GM12878 (cell line): Measurements from ENCODE around the gene YAE1. TPM values are rescaled to one million over a fixed set of nuclear protein-coding genes. Genes with fewer than 3 reads are reported as not detected.
A peak's percentile ranks its signal among the peaks of the same experiment; 100 is the strongest.

Experiments used
- ATAC-seq: fragments of 200-7000 bp; cut with Tn5 transposase; 3 replicates; pipeline ENCODE4 v1.9.1; 2020; ENCODE audit warnings: mild to moderate bottlenecking, moderate library complexity
- BruUV-seq: library from RNA; stranded (reverse); fragments of 400-500 nt; replicated peaks from 2 replicates; lab custom pipeline; 2021; lab: Mats Ljungman, UMichigan
- CTCF ChIA-PET: fragments of 300-600 bp; sonication (Branson Sonifier 250); formaldehyde crosslinking; extraction: SDS; loops from one replicate; lab custom pipeline; 2021; ENCODE audit warnings: inconsistent platforms; lab: Yijun Ruan, JAX
- POLR2A ChIA-PET: fragments of 350-600 bp; formaldehyde crosslinking; extraction: SDS; loops from one replicate; lab custom pipeline; 2021; ENCODE audit warnings: inconsistent platforms; lab: Charles Lee
- RAD21 ChIA-PET: fragments of 300-600 bp; sonication (Branson Sonifier 250); formaldehyde crosslinking; loops from one replicate; lab custom pipeline; 2023; ENCODE audit warnings: antibody characterized with exemption; ENCODE audit not compliant: unreplicated experiment; lab: Charles Lee
- SMC1A ChIA-PET: fragments of 300-600 bp; sonication (Branson Sonifier 250); formaldehyde crosslinking; loops from one replicate; lab custom pipeline; 2023; ENCODE audit not compliant: unreplicated experiment, uncharacterized antibody; lab: Charles Lee
- DNase-seq: peaks from one replicate; pipeline ENCODE4 v3.0.0-alpha.2; 2011; ENCODE audit warnings: low read depth, low spot score
- FAIRE-seq: peaks from 3 replicates; lab custom pipeline; 2011; peaks lifted over from hg19 to GRCh38; lab: Jason Lieb, UNC
- H2AFZ ChIP-seq: 2 replicates; pipeline ENCODE4 v1.6.0; 2011; ENCODE audit warnings: low read depth, low read length, control low read depth; ENCODE audit not compliant: control insufficient read depth
- H3K27ac ChIP-seq: 2 replicates; pipeline ENCODE4 v1.5.1; 2011; ENCODE audit warnings: control low read depth; ENCODE audit not compliant: control insufficient read depth, insufficient read depth
- H3K27me3 ChIP-seq, 2 experiments: replicated peaks in 1 of 2; 2 replicates each; pipeline versions ENCODE4 v1.6.0 to v1.6.1; 2011; ENCODE audit warnings: low read length in 1 of 2; ENCODE audit not compliant: control insufficient read depth in 2 of 2, insufficient read depth in 2 of 2
- H3K36me3 ChIP-seq, 2 experiments: 2 replicates each; pipeline ENCODE4 v1.5.1; 2011; ENCODE audit warnings: low read length in 1 of 2; ENCODE audit not compliant: control insufficient read depth in 2 of 2, insufficient read depth in 2 of 2
- H3K4me1 ChIP-seq: 2 replicates; pipeline ENCODE4 v1.6.1; 2011; ENCODE audit warnings: mild to moderate bottlenecking, low read length, moderate library complexity, mixed read lengths; ENCODE audit not compliant: control insufficient read depth, insufficient read depth
- H3K4me2 ChIP-seq: 2 replicates; pipeline ENCODE4 v1.6.0; 2011; ENCODE audit warnings: control low read depth; ENCODE audit not compliant: control insufficient read depth, insufficient read depth
- H3K4me3 ChIP-seq: fragments of 200-600 bp; sonication (generic); 2 replicates; pipeline ENCODE4 v1.5.1; 2016
- H3K79me2 ChIP-seq: 2 replicates; pipeline ENCODE4 v1.6.0; 2011; ENCODE audit warnings: low read length; ENCODE audit not compliant: control insufficient read depth, insufficient read depth
- H3K9ac ChIP-seq: 2 replicates; pipeline ENCODE4 v1.8.0; 2011; ENCODE audit warnings: low read length, control low read depth, mixed read lengths; ENCODE audit not compliant: control insufficient read depth, insufficient read depth
- H3K9me3 ChIP-seq: replicated peaks from 3 replicates; pipeline ENCODE4 v1.5.1; 2011; ENCODE audit warnings: mild to moderate bottlenecking, low read length; ENCODE audit not compliant: control insufficient read depth, insufficient read depth
- H4K20me1 ChIP-seq: 2 replicates; pipeline ENCODE4 v1.6.0; 2011; ENCODE audit not compliant: control insufficient read depth, insufficient read depth
- E2F8 ChIP-seq: fragments of 450-650 bp; IDR thresholded peaks from 2 replicates; pipeline ENCODE4 v1.6.1; 2018; ENCODE audit warnings: mild to moderate bottlenecking, low read depth, moderate library complexity; ENCODE audit not compliant: partially characterized antibody
- EGR1 ChIP-seq, 2 experiments: IDR thresholded peaks; 1 replicate in 1 of 2; 2 replicates in 1 of 2; pipeline ENCODE4 v1.6.1; 2011 to 2012; ENCODE audit warnings: low read depth in 2 of 2, low read length in 2 of 2, borderline replicate concordance in 1 of 2, mild to moderate bottlenecking in 1 of 2, moderate library complexity in 1 of 2
- EP300 ChIP-seq, 2 experiments: fragments of 150-350 bp in 1 of 2; IDR thresholded peaks; 2 replicates each; pipeline ENCODE4 v1.6.1; 2011 to 2012; ENCODE audit warnings: low read depth in 2 of 2, low read length in 2 of 2, borderline replicate concordance in 1 of 2, improper control_type of control experiment in 1 of 2, inconsistent platforms in 1 of 2; ENCODE audit not compliant: control insufficient read depth in 1 of 2
- EZH2 ChIP-seq: IDR thresholded peaks from 2 replicates; pipeline ENCODE4 v1.6.1; 2012; ENCODE audit warnings: low read depth, mild to moderate bottlenecking, control low read depth, inconsistent platforms, low read length, borderline replicate concordance; ENCODE audit not compliant: control insufficient read depth
- JUND ChIP-seq: IDR thresholded peaks from 2 replicates; pipeline ENCODE4 v1.6.1; 2012; ENCODE audit warnings: low read depth, mild to moderate bottlenecking, low read length, improper control_type of control experiment, moderate library complexity
- MXI1 ChIP-seq: fragments of 150-350 bp; IDR thresholded peaks from 2 replicates; pipeline ENCODE4 v1.6.1; 2011; ENCODE audit warnings: low read depth, mild to moderate bottlenecking, inconsistent platforms, low read length, improper control_type of control experiment
- NBN ChIP-seq: fragments of 450-650 bp; IDR thresholded peaks from 2 replicates; pipeline ENCODE4 v1.6.1; 2016
- NR2C2 ChIP-seq: IDR thresholded peaks from 2 replicates; pipeline ENCODE4 v1.6.1; 2011; ENCODE audit warnings: borderline replicate concordance, low read depth; ENCODE audit not compliant: control insufficient read depth, insufficient read length
- NR2F1 ChIP-seq: fragments of 450-650 bp; conservative IDR thresholded peaks from 2 replicates; pipeline ENCODE4 v1.6.1; 2017; ENCODE audit warnings: mild to moderate bottlenecking
- POLR2A ChIP-seq: IDR thresholded peaks from 2 replicates; pipeline ENCODE4 v1.6.1; 2011; ENCODE audit warnings: low read depth, mild to moderate bottlenecking, low read length
- SUPT20H ChIP-seq: IDR thresholded peaks from 2 replicates; pipeline ENCODE4 v1.6.1; 2011; ENCODE audit warnings: low read depth, mild to moderate bottlenecking, low read length, moderate library complexity, borderline replicate concordance; ENCODE audit not compliant: control insufficient read depth
- YBX1 ChIP-seq: fragments of 450-650 bp; IDR thresholded peaks from 2 replicates; pipeline ENCODE4 v1.6.1; 2016; ENCODE audit warnings: antibody characterized with exemption
- ZNF207 ChIP-seq: fragments of 450-650 bp; IDR thresholded peaks from 2 replicates; pipeline ENCODE4 v1.6.1; 2014; ENCODE audit warnings: antibody characterized with exemption, mild to moderate bottlenecking, borderline replicate concordance
- ZNF274 ChIP-seq: IDR thresholded peaks from one replicate; pipeline ENCODE4 v1.8.0; 2011; ENCODE audit not compliant: insufficient read length, insufficient read depth
- ZNF384 ChIP-seq: IDR thresholded peaks from 2 replicates; pipeline ENCODE4 v1.6.1; 2012; ENCODE audit warnings: low read depth, mild to moderate bottlenecking, low read length, improper control_type of control experiment, borderline replicate concordance
- WGBS: methylation state at CpG from one replicate; pipeline ENCODE4 v1.1.6; 2016; ENCODE audit warnings: low lambda C conversion rate; ENCODE audit not compliant: insufficient replicate concordance, insufficient coverage; ENCODE audit errors: missing lambda C conversion rate; 5-methylcytosine and 5-hydroxymethylcytosine counted together
- in situ Hi-C: fragments of 300-500 bp; cut with MboI; formaldehyde crosslinking; loops from 9 replicates; pipeline ENCODE4 v1.14.3; 2018; ENCODE audit warnings: mixed read lengths
- intact Hi-C: fragments of 100-400 bp; cut with micrococcal nuclease; formaldehyde crosslinking; loops from one replicate; pipeline ENCODE4 v1.14.2; 2022; ENCODE audit not compliant: unreplicated experiment
- polyA plus RNA-seq, 11 experiments: library from polyadenylated mRNA; depleted of rRNA in 4 of 11; unstranded in 6 of 11; stranded (reverse) in 5 of 11; fragments of >200 nt; fragmentation: Nextera tagmentation in 4 of 11; fragmentation: Illumina TruSeq in 1 of 11; extraction: Ambion mirVana in 4 of 11; extraction: Trizol in 1 of 11; gene quantifications; 1 replicate in 1 of 11; 2 replicates in 10 of 11; pipeline versions ENCODE4 v1.2.1 to v1.2.3, GENCODE V29; 2011 to 2016; ENCODE audit warnings: inconsistent platforms in 2 of 11, missing spikeins in 2 of 11, low read depth in 1 of 11
- total RNA-seq, 4 experiments: library from RNA; depleted of rRNA in 3 of 4; stranded (reverse); fragments of >200 nt in 3 of 4; fragmentation: Illumina TruSeq in 1 of 4; extraction: Trizol in 1 of 4; gene quantifications; 2 replicates each; pipeline versions ENCODE4 v1.2.1 to v1.2.3, GENCODE V29; 2013 to 2021

Gene YAE1
- total and polyA plus RNA-seq, 10 of the 15 experiments (the other 5 are each of a cell fraction or from before 2014, with no cell fraction given): 13.5 to 35.8 (median 22.9) TPM

GRCh38 chr7:39565538-39565937 lies 666 bp upstream of the YAE1 start:
- POLR2A ChIA-PET: no interaction called here
- H3K36me3 ChIP-seq: peaks cover 0 to 3% of the 10 kb centered on the region in 2 experiments; a peak in 1 of 4 replicates

More at GRCh38 chr7:39565538-39565937, 666 bp upstream of the YAE1 start:
- Histone ChIP-seq H3K4me3 (peak overlapping the region; percentile 96), H3K27me3 (no peaks in the 10 kb centered on the region), H3K79me2 (peaks cover 18% of the 10 kb centered on the region), H3K4me2 (peak overlapping the region; percentile 91), H3K27ac (peak overlapping the region; percentile 70; the same call in 1 of the 2 replicates), H3K4me1 (peaks cover 3% of the 10 kb centered on the region; the same call in 1 of the 2 replicates), H3K9me3 (no peaks in the 10 kb centered on the region), H3K9ac (peak overlapping the region; percentile 94), H4K20me1 (no peaks in the 10 kb centered on the region), H2AFZ (peak overlapping the region; percentile 100)
- 47% methylated on average over 4 of the region's 4 CpGs for WGBS
- DNase-seq: no peak
- FAIRE-seq: peak; percentile 62
- CTCF ChIA-PET: no interaction called here
- BruUV-seq: TSS peak; percentile 97
- RAD21 ChIA-PET: no interaction called here
- in situ Hi-C loops (no loop called here), intact Hi-C loops (loop anchor here (5.0 kb wide), 1 partner anchor 382 kb away; no protein-coding TSS in a partner anchor)
- no peak for ATAC-seq
- SMC1A ChIA-PET: no interaction called here
- TF ChIP-seq POLR2A (no peak), EZH2 (no peak), SUPT20H (no peak), NR2C2 (no peak), JUND (no peak), ZNF207 (no peak), EP300 (IDR thresholded peaks at IDR 0.05; ENCODE audit: borderline replicate concordance in 1 of 2, control insufficient read depth in 1 of 2, low read depth in 2 of 2, low read length in 2 of 2) (no peak), YBX1 (no peak), NR2F1 (no peak), EGR1 (IDR thresholded peaks at IDR 0.05; ENCODE audit: borderline replicate concordance in 1 of 2, low read depth in 2 of 2, low read length in 2 of 2) (no peak), ZNF384 (no peak), E2F8 (no peak), ZNF274 (no peak), NBN (no peak), MXI1 (no peak)
